Astrocyte (in vitro differentiated cells and primary cell): Measurements from ENCODE around the gene ZNF407. TPM values are rescaled to one million over a fixed set of nuclear protein-coding genes. Genes with fewer than 3 reads are reported as not detected.

Experiments
- DNase-seq: peaks from one replicate; pipeline ENCODE4 v3.0.0-alpha.2; 2010; ENCODE audit warnings: low read depth
- FAIRE-seq: peaks from 2 replicates; lab custom pipeline; 2011; peaks lifted over from hg19 to GRCh38; lab: Jason Lieb, UNC
- H2AFZ ChIP-seq: 2 replicates; pipeline ENCODE4 v1.6.0; 2012; ENCODE audit warnings: low read depth, low read length, inconsistent platforms
- H3K27ac ChIP-seq: 2 replicates; pipeline ENCODE4 v1.5.1; 2011; ENCODE audit warnings: low read depth, low read length, inconsistent platforms
- H3K27me3 ChIP-seq: 2 replicates; pipeline ENCODE4 v1.6.0; 2011; ENCODE audit warnings: low read length, inconsistent platforms; ENCODE audit not compliant: insufficient read depth
- H3K36me3 ChIP-seq: 2 replicates; pipeline ENCODE4 v1.5.1; 2011; ENCODE audit warnings: low read length, inconsistent platforms; ENCODE audit not compliant: insufficient read depth
- H3K4me1 ChIP-seq: 2 replicates; pipeline ENCODE4 v1.5.1; 2011; ENCODE audit warnings: low read length, inconsistent platforms; ENCODE audit not compliant: insufficient read depth
- H3K4me2 ChIP-seq: 2 replicates; pipeline ENCODE4 v1.6.0; 2012; ENCODE audit warnings: low read length, inconsistent platforms
- H3K4me3 ChIP-seq: 2 replicates; pipeline ENCODE4 v1.5.1; 2011; ENCODE audit warnings: low read depth, mild to moderate bottlenecking, low read length, inconsistent platforms; ENCODE audit not compliant: insufficient read depth
- H3K79me2 ChIP-seq: 2 replicates; pipeline ENCODE4 v1.6.0; 2012; ENCODE audit warnings: mild to moderate bottlenecking, low read length, inconsistent platforms; ENCODE audit not compliant: insufficient read depth
- H3K9ac ChIP-seq: 2 replicates; pipeline ENCODE4 v1.6.0; 2012; ENCODE audit warnings: mild to moderate bottlenecking, low read length, inconsistent platforms
- H3K9me3 ChIP-seq: 2 replicates; pipeline ENCODE4 v1.5.1; 2012; ENCODE audit warnings: low read depth, mild to moderate bottlenecking, low read length, inconsistent platforms; ENCODE audit not compliant: insufficient read depth
- H4K20me1 ChIP-seq: 2 replicates; pipeline ENCODE4 v1.6.0; 2012; ENCODE audit warnings: low read length, inconsistent platforms; ENCODE audit not compliant: insufficient read depth
- H3K27ac Mint-ChIP-seq: one replicate; pipeline ENCODE4 v1.8.0; 2021; ENCODE audit warnings: mild to moderate bottlenecking, mixed read lengths; ENCODE audit not compliant: unreplicated experiment
- H3K27me3 Mint-ChIP-seq: one replicate; pipeline ENCODE4 v1.8.0; 2021; ENCODE audit warnings: low read depth, mixed read lengths; ENCODE audit not compliant: unreplicated experiment
- H3K36me3 Mint-ChIP-seq: one replicate; pipeline ENCODE4 v1.8.0; 2021; ENCODE audit warnings: low read depth, mixed read lengths; ENCODE audit not compliant: unreplicated experiment
- H3K4me1 Mint-ChIP-seq: one replicate; pipeline ENCODE4 v1.8.0; 2021; ENCODE audit warnings: low read depth, mixed read lengths; ENCODE audit not compliant: unreplicated experiment
- H3K4me3 Mint-ChIP-seq: one replicate; pipeline ENCODE4 v1.8.0; 2021; ENCODE audit warnings: mild to moderate bottlenecking, moderate library complexity, mixed read lengths; ENCODE audit not compliant: unreplicated experiment
- H3K9me3 Mint-ChIP-seq: one replicate; pipeline ENCODE4 v1.8.0; 2021; ENCODE audit warnings: mild to moderate bottlenecking, mixed read lengths; ENCODE audit not compliant: unreplicated experiment
- CTCF ChIP-seq: IDR thresholded peaks from 2 replicates; pipeline ENCODE4 v1.5.1; 2011; ENCODE audit warnings: low read depth, mild to moderate bottlenecking, inconsistent platforms, low read length, moderate library complexity; ENCODE audit not compliant: insufficient read depth
- EZH2 ChIP-seq: IDR thresholded peaks from 2 replicates; pipeline ENCODE4 v1.6.1; 2012; ENCODE audit warnings: mild to moderate bottlenecking, low read length, inconsistent platforms; ENCODE audit not compliant: insufficient read depth
- total RNA-seq: library from RNA; stranded (reverse); gene quantifications from 2 replicates; pipeline ENCODE4 v1.2.1, GENCODE V29; 2021

The ZNF407 gene
- total RNA-seq, 1 donor from 2014 or later, result 13.8 TPM

DNA sequence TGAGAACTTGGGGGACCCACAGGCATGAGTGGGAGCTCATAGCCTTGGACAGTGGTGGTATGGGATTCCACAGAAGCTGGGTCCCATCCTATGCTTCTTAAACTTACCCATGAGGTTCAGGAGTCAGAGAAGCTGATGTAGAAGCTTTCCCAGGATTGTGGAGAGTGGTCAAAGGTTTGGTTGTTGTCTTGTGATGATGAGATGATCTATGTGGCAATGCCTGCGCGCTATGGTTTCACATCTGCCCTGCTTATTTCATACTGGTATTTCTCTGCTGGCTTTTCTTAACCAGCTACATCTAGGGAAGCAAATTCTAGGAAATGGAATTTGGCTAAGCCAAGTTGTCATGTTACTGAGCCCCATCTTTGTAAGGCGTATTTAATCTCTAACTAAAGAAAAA lies 168.6 kb downstream of the ZNF407 start:
- TF ChIP-seq EZH2 (no peak), CTCF (no peak)
- Histone ChIP-seq H4K20me1 (no peaks in the 10 kb centered on the region), H3K27me3 (no peaks in the 10 kb centered on the region), H3K9ac (no peak overlapping the region), H3K4me1 (no peaks in the 10 kb centered on the region), H3K27ac (no peak overlapping the region), H3K4me2 (no peak overlapping the region), H3K4me3 (no peak overlapping the region), H2AFZ (no peak overlapping the region), H3K9me3 (no peaks in the 10 kb centered on the region), H3K79me2 (no peaks in the 10 kb centered on the region), H3K36me3 (no peaks in the 10 kb centered on the region)
- H3K4me3 Mint-ChIP-seq, result no peak overlapping the region
- peaks cover 1% of the 10 kb centered on the region for H3K9me3 Mint-ChIP-seq
- no peaks in the 10 kb centered on the region for H3K27me3 Mint-ChIP-seq
- no peak overlapping the region for H3K27ac Mint-ChIP-seq
- FAIRE-seq (no peak), DNase-seq (no peak)
- no peaks in the 10 kb centered on the region for H3K4me1 Mint-ChIP-seq
- peaks cover 2% of the 10 kb centered on the region for H3K36me3 Mint-ChIP-seq

- DNase-seq, result no peak
- FAIRE-seq, result no peak
- Mint-ChIP-seq H3K27ac (no peak overlapping the region), H3K27me3 (no peaks in the 10 kb centered on the region), H3K9me3 (peaks cover 1% of the 10 kb centered on the region), H3K4me1 (no peaks in the 10 kb centered on the region), H3K36me3 (peaks cover 2% of the 10 kb centered on the region), H3K4me3 (no peak overlapping the region)
- no peak overlapping the region for H2AFZ ChIP-seq
- H3K4me1 ChIP-seq, result no peaks in the 10 kb centered on the region
- TF ChIP-seq CTCF (no peak), EZH2 (no peak)
- no peaks in the 10 kb centered on the region for H3K36me3 ChIP-seq
- H3K79me2 ChIP-seq, result no peaks in the 10 kb centered on the region
- H4K20me1 ChIP-seq, result no peaks in the 10 kb centered on the region
- H3K27ac ChIP-seq, result no peak overlapping the region
- H3K4me3 ChIP-seq, result no peak overlapping the region
- H3K9me3 ChIP-seq, result no peaks in the 10 kb centered on the region
- no peak overlapping the region for H3K9ac ChIP-seq
- H3K27me3 ChIP-seq, result no peaks in the 10 kb centered on the region
- H3K4me2 ChIP-seq, result no peak overlapping the region
Measured at GRCh38 chr18:74768096-74768495, 170.4 kb downstream of the ZNF407 start.

- FAIRE-seq, result peak; percentile 39
- no peaks in the 10 kb centered on the region for H3K9me3 ChIP-seq
- no peak for TF ChIP-seq CTCF
- TF ChIP-seq EZH2, result no peak
- no peak overlapping the region for H3K27ac Mint-ChIP-seq
- H3K79me2 ChIP-seq, result no peaks in the 10 kb centered on the region
- peaks cover 7% of the 10 kb centered on the region for H3K4me1 ChIP-seq
- DNase-seq, result no peak
- no peaks in the 10 kb centered on the region for H3K9me3 Mint-ChIP-seq
- no peaks in the 10 kb centered on the region for H3K27me3 ChIP-seq
- H3K4me3 ChIP-seq, result no peak overlapping the region
- no peak overlapping the region for H3K4me3 Mint-ChIP-seq
- no peaks in the 10 kb centered on the region for H3K27me3 Mint-ChIP-seq
- no peaks in the 10 kb centered on the region for H4K20me1 ChIP-seq
- H3K36me3 ChIP-seq, result no peaks in the 10 kb centered on the region
- H3K4me2 ChIP-seq, result no peak overlapping the region
- H3K27ac ChIP-seq, result no peak overlapping the region
- H2AFZ ChIP-seq, result no peak overlapping the region
- H3K36me3 Mint-ChIP-seq, result peaks cover 2% of the 10 kb centered on the region
- no peak overlapping the region for H3K9ac ChIP-seq
- no peaks in the 10 kb centered on the region for H3K4me1 Mint-ChIP-seq
Measured at GRCh38 chr18:74773171-74773624, 175.5 kb downstream of the ZNF407 start.
